HepG2 (cell line): Measurements from ENCODE around the gene PPIB. TPM values are rescaled to one million over a fixed set of nuclear protein-coding genes. Genes with fewer than 3 reads are reported as not detected.

Source experiments
- ATAC-seq: fragments of 200-7000 bp; cut with Tn5 transposase; 3 replicates; pipeline ENCODE4 v1.9.1; 2020; ENCODE audit warnings: mild to moderate bottlenecking, moderate library complexity
- BruUV-seq: library from RNA; stranded (reverse); fragments of 400-500 nt; replicated peaks from 2 replicates; lab custom pipeline; 2021; lab: Mats Ljungman, UMichigan
- CTCF ChIA-PET: fragments of 300-600 bp; formaldehyde crosslinking; extraction: SDS; loops from one replicate; lab custom pipeline; 2021; ENCODE audit warnings: low total read pairs, inconsistent platforms, low intra/inter-chr PET ratio; lab: Yijun Ruan, JAX
- POLR2A ChIA-PET: fragments of 350-600 bp; sonication (Branson Sonifier 250); formaldehyde crosslinking; loops from one replicate; lab custom pipeline; 2020; ENCODE audit warnings: antibody characterized with exemption, inconsistent platforms; lab: Yijun Ruan, JAX
- DNase-seq: peaks from one replicate; pipeline ENCODE4 v3.0.0-alpha.2; 2015; ENCODE audit warnings: low spot score
- FAIRE-seq: peaks from 3 replicates; lab custom pipeline; 2011; peaks lifted over from hg19 to GRCh38; lab: Jason Lieb, UNC
- H2AFZ ChIP-seq: one replicate; pipeline ENCODE4 v1.6.1; 2011; ENCODE audit warnings: low read length, inconsistent platforms
- H3K27ac ChIP-seq: fragments of 300-600 bp; 3 replicates; pipeline ENCODE4 v1.8.0; 2011; ENCODE audit warnings: mixed run types, mild to moderate bottlenecking, mixed read lengths, low read length, inconsistent platforms; ENCODE audit not compliant: insufficient read depth; ENCODE audit errors: extremely low read length
- H3K27me3 ChIP-seq, 2 experiments: fragments of 200-600 bp in 1 of 2; 2 replicates in 1 of 2; 3 replicates in 1 of 2; pipeline versions ENCODE4 v1.6.0 to v1.8.0; 2011; ENCODE audit warnings: low read length in 2 of 2, mild to moderate bottlenecking in 2 of 2, moderate library complexity in 2 of 2, inconsistent platforms in 1 of 2; ENCODE audit not compliant: insufficient read depth in 2 of 2, control insufficient read depth in 1 of 2
- H3K36me3 ChIP-seq, 2 experiments: fragments of 200-600 bp in 1 of 2; replicated peaks in 1 of 2; 2 replicates in 1 of 2; 3 replicates in 1 of 2; pipeline versions ENCODE4 v1.5.1 to v1.8.0; 2011; ENCODE audit warnings: low read length in 2 of 2, inconsistent platforms in 1 of 2; ENCODE audit not compliant: insufficient read depth in 2 of 2, control insufficient read depth in 1 of 2
- H3K4me1 ChIP-seq: 2 replicates; pipeline ENCODE4 v1.5.1; 2012; ENCODE audit warnings: low read length, inconsistent platforms; ENCODE audit not compliant: insufficient read depth
- H3K4me2 ChIP-seq: 2 replicates; pipeline ENCODE4 v1.6.0; 2011; ENCODE audit warnings: low read depth, low read length, inconsistent platforms
- H3K4me3 ChIP-seq, 3 experiments: fragments of 200-600 bp in 1 of 3; sonication (generic), shearing (Covaris generic) in 1 of 3; replicated peaks in 1 of 3; 2 replicates each; pipeline ENCODE4 v1.5.1; 2011 to 2016; ENCODE audit warnings: low read length in 3 of 3, inconsistent platforms in 2 of 3, low read depth in 2 of 3, mild to moderate bottlenecking in 2 of 3, control low read depth in 1 of 3, mixed read lengths in 1 of 3; ENCODE audit not compliant: insufficient read depth in 1 of 3
- H3K79me2 ChIP-seq: one replicate; pipeline ENCODE4 v1.6.1; 2011; ENCODE audit warnings: low read length, inconsistent platforms; ENCODE audit not compliant: insufficient read depth
- H3K9ac ChIP-seq: 2 replicates; pipeline ENCODE4 v1.6.0; 2011; ENCODE audit warnings: mild to moderate bottlenecking, low read depth, low read length, inconsistent platforms; ENCODE audit not compliant: insufficient read depth
- H3K9me3 ChIP-seq: 2 replicates; pipeline ENCODE4 v1.5.1; 2012; ENCODE audit warnings: mild to moderate bottlenecking, low read length
- H4K20me1 ChIP-seq: 2 replicates; pipeline ENCODE4 v1.6.0; 2011; ENCODE audit warnings: inconsistent platforms, mild to moderate bottlenecking, low read length, moderate library complexity; ENCODE audit not compliant: insufficient read depth
- IRF2 ChIP-seq: IDR thresholded peaks from 2 replicates; pipeline ENCODE4 v1.6.1; 2018; ENCODE audit warnings: missing genetic modification reagents, missing compliant biosample characterization
- KDM2A ChIP-seq: sonication (generic); formaldehyde crosslinking; IDR thresholded peaks from 2 replicates; pipeline ENCODE4 v1.4.0; 2020; ENCODE audit warnings: low read depth, missing genetic modification reagents, borderline replicate concordance
- PHF8 ChIP-seq: sonication (generic); formaldehyde crosslinking; IDR thresholded peaks from 2 replicates; pipeline ENCODE4 v1.5.0; 2020; ENCODE audit warnings: missing genetic modification reagents
- POGK ChIP-seq: sonication (generic); formaldehyde crosslinking; conservative IDR thresholded peaks from 2 replicates; pipeline ENCODE4 v1.8.0; 2022; ENCODE audit warnings: mild to moderate bottlenecking, moderate library complexity, missing genetic modification reagents
- XRCC5 ChIP-seq: fragments of 200-400 bp; formaldehyde crosslinking; optimal IDR thresholded peaks from 2 replicates; pipeline ENCODE3; 2017; ENCODE audit warnings: mild to moderate bottlenecking, low read length
- ZNF788 ChIP-seq: sonication (generic); formaldehyde crosslinking; IDR thresholded peaks from 2 replicates; pipeline ENCODE4 v1.5.0; 2020; ENCODE audit warnings: mild to moderate bottlenecking, missing genetic modification reagents, borderline replicate concordance
- WGBS: methylation state at CpG from one replicate; pipeline ENCODE4 v1.1.6; 2017; ENCODE audit warnings: low lambda C conversion rate; 5-methylcytosine and 5-hydroxymethylcytosine counted together
- in situ Hi-C: cut with HindIII; loops from 2 replicates; pipeline ENCODE4 v1.10.0; 2017; ENCODE audit warnings: low pct_unique_long_range_greater_than_20kb; ENCODE audit not compliant: extremely low pct_ligation_motif_present
- intact Hi-C: fragments of 100-400 bp; cut with micrococcal nuclease; formaldehyde crosslinking; loops from one replicate; pipeline ENCODE4 v1.10.0; 2022; ENCODE audit not compliant: unreplicated experiment
- polyA plus RNA-seq, 8 experiments: library from polyadenylated mRNA; depleted of rRNA in 3 of 8; stranded (reverse) in 7 of 8; unstranded in 1 of 8; fragments of >200 nt; fragmentation: Illumina TruSeq in 4 of 8; extraction: Trizol in 4 of 8; gene quantifications; 2 replicates each; pipeline versions ENCODE4 v1.2.1 to v1.2.3, GENCODE V29; 2011 to 2016; ENCODE audit warnings: low read depth in 4 of 8, missing spikeins in 1 of 8, mixed read lengths in 1 of 8; ENCODE audit not compliant: insufficient read depth in 1 of 8
- total RNA-seq, 5 experiments: library from RNA; depleted of rRNA; stranded (reverse); fragments of >200 nt; fragmentation: Illumina TruSeq; extraction: Trizol; gene quantifications; 2 replicates each; pipeline ENCODE4 v1.2.3, GENCODE V29; 2016; ENCODE audit warnings: low read depth in 1 of 5
- TF ChIP-seq, protein P1 (sequence below): sonication (generic); formaldehyde crosslinking; IDR thresholded peaks from 2 replicates; pipeline ENCODE4 v1.4.0; 2020; ENCODE audit warnings: missing genetic modification reagents
- TF ChIP-seq, protein P2 (sequence below): sonication (generic); formaldehyde crosslinking; IDR thresholded peaks from 2 replicates; pipeline ENCODE4 v1.5.0; 2020; ENCODE audit warnings: missing genetic modification reagents, mild to moderate bottlenecking, borderline replicate concordance
- TF ChIP-seq, protein P3 (sequence below): sonication (generic); formaldehyde crosslinking; IDR thresholded peaks from 2 replicates; pipeline ENCODE4 v1.5.1; 2020; ENCODE audit warnings: mild to moderate bottlenecking, missing genetic modification reagents, moderate library complexity

Gene PPIB
- total and polyA plus RNA-seq, 2 of the 13 experiments (the other 11 are each of a cell fraction or from before 2014, with no cell fraction given), result 780 to 882 TPM

DNA sequence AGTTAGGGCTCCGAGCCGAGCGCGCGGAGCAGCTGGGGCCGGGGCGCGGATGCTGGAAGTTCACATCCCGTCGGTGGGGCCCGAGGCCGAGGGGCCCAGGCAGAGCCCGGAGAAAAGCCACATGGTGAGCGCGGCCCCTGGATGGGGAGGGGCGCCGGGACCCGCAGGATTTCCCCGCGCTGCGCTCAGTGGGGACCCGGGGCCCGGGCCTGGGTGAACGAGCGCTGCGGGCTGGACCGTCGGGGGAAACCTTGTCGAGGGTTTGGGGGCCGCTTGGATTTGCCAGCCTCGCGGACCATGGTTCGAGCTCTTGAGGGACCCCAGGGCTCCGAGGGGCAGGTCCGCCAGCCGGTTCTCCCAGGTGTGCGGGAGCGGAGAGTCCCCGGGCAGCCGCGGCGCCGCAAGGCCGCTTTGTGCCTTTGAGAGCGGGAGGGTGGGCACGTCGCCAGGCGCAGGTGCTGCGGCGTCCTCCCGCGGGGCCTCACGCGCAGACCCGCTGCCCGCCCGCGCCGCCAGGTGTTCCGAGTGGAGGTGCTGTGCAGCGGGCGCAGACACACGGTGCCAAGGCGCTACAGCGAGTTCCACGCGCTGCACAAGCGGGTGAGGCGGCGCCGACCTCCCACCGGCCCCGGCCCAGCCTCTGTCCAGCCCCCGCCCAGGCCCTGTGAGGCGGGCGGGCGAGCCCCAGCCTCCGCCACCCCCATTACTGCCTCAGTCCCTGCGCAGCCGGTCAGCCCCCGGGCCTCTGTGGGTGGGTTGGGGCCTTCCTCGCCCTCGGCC is 10.9 kb downstream of the PPIB start, which contains the start of gene SNX22:
Gene SNX22, plus strand, starts transcription at position 5 of the 780 bp plus-strand sequence. Its CDS starts 45 bp downstream, at position 50.
- Histone ChIP-seq H3K79me2 (no peaks in the 10 kb centered on the region), H3K9me3 (no peaks in the 10 kb centered on the region), H3K36me3 (peaks cover 10 to 13% of the 10 kb centered on the region in 2 experiments), H3K4me3 (peak within 1 kb of the TSS; percentile 80 to 90 (median 84)), H4K20me1 (peaks cover 21% of the 10 kb centered on the region), H3K27me3 (no peaks in the 10 kb centered on the region), H3K4me1 (peaks cover 50% of the 10 kb centered on the region), H3K9ac (peak within 1 kb of the TSS; percentile 72), H3K27ac (peak within 1 kb of the TSS; percentile 17), H2AFZ (no peak within 1 kb of the TSS), H3K4me2 (peak within 1 kb of the TSS; percentile 80)
- BruUV-seq, result no TSS peak
- DNase-seq (no peak), FAIRE-seq (no peak), ATAC-seq (peak; percentile 29)
- ChIA-PET POLR2A (interaction anchor here (2.8 to 4.1 kb wide), 2 partner anchors 11 to 59 kb away, joined by 14 to 52 read pairs; partner anchors contain the start of genes CIAO2A and PPIB), CTCF (no interaction called here)
- in situ Hi-C loops, result loop anchor here (5.0 kb wide), 1 partner anchor 55 kb away; the partner anchor contains the start of gene SNX1
- intact Hi-C loops, result loop anchor here (2.0 kb wide), 1 partner anchor 55 kb away; no protein-coding TSS in a partner anchor
- 0% methylated on average over 5 of the region's 83 CpGs for WGBS
- TF ChIP-seq ZNF788 (peak; percentile 53; the same call in 1 of the 2 replicates), POGK (CRISPR knock-in tag) (0 out of 2 replicates have a peak, but pooled peaks have one; percentile 38), XRCC5 (peak; percentile 3), PHF8 (peak; percentile 70), IRF2 (CRISPR knock-in tag) (no peak), KDM2A (CRISPR knock-in tag) (peak; percentile 84)
- TF ChIP-seq, protein P1, sequence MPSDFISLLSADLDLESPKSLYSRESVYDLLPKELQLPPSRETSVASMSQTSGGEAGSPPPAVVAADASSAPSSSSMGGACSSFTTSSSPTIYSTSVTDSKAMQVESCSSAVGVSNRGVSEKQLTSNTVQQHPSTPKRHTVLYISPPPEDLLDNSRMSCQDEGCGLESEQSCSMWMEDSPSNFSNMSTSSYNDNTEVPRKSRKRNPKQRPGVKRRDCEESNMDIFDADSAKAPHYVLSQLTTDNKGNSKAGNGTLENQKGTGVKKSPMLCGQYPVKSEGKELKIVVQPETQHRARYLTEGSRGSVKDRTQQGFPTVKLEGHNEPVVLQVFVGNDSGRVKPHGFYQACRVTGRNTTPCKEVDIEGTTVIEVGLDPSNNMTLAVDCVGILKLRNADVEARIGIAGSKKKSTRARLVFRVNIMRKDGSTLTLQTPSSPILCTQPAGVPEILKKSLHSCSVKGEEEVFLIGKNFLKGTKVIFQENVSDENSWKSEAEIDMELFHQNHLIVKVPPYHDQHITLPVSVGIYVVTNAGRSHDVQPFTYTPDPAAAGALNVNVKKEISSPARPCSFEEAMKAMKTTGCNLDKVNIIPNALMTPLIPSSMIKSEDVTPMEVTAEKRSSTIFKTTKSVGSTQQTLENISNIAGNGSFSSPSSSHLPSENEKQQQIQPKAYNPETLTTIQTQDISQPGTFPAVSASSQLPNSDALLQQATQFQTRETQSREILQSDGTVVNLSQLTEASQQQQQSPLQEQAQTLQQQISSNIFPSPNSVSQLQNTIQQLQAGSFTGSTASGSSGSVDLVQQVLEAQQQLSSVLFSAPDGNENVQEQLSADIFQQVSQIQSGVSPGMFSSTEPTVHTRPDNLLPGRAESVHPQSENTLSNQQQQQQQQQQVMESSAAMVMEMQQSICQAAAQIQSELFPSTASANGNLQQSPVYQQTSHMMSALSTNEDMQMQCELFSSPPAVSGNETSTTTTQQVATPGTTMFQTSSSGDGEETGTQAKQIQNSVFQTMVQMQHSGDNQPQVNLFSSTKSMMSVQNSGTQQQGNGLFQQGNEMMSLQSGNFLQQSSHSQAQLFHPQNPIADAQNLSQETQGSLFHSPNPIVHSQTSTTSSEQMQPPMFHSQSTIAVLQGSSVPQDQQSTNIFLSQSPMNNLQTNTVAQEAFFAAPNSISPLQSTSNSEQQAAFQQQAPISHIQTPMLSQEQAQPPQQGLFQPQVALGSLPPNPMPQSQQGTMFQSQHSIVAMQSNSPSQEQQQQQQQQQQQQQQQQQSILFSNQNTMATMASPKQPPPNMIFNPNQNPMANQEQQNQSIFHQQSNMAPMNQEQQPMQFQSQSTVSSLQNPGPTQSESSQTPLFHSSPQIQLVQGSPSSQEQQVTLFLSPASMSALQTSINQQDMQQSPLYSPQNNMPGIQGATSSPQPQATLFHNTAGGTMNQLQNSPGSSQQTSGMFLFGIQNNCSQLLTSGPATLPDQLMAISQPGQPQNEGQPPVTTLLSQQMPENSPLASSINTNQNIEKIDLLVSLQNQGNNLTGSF (CRISPR knock-in tag), result no peak
- TF ChIP-seq, protein P2, sequence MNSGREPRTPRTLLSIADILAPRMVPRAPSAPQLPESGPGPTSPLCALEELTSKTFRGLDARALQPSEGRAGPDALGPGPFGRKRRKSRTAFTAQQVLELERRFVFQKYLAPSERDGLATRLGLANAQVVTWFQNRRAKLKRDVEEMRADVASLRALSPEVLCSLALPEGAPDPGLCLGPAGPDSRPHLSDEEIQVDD (CRISPR knock-in tag), result no peak
- TF ChIP-seq, protein P3, sequence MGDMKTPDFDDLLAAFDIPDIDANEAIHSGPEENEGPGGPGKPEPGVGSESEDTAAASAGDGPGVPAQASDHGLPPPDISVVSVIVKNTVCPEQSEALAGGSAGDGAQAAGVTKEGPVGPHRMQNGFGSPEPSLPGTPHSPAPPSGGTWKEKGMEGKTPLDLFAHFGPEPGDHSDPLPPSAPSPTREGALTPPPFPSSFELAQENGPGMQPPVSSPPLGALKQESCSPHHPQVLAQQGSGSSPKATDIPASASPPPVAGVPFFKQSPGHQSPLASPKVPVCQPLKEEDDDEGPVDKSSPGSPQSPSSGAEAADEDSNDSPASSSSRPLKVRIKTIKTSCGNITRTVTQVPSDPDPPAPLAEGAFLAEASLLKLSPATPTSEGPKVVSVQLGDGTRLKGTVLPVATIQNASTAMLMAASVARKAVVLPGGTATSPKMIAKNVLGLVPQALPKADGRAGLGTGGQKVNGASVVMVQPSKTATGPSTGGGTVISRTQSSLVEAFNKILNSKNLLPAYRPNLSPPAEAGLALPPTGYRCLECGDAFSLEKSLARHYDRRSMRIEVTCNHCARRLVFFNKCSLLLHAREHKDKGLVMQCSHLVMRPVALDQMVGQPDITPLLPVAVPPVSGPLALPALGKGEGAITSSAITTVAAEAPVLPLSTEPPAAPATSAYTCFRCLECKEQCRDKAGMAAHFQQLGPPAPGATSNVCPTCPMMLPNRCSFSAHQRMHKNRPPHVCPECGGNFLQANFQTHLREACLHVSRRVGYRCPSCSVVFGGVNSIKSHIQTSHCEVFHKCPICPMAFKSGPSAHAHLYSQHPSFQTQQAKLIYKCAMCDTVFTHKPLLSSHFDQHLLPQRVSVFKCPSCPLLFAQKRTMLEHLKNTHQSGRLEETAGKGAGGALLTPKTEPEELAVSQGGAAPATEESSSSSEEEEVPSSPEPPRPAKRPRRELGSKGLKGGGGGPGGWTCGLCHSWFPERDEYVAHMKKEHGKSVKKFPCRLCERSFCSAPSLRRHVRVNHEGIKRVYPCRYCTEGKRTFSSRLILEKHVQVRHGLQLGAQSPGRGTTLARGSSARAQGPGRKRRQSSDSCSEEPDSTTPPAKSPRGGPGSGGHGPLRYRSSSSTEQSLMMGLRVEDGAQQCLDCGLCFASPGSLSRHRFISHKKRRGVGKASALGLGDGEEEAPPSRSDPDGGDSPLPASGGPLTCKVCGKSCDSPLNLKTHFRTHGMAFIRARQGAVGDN, result peak; percentile 69
